Chondrocyte (in vitro differentiated cells): ENCODE measurements around the gene HYDIN. TPM values are rescaled to one million over a fixed set of nuclear protein-coding genes. Genes with fewer than 3 reads are reported as not detected.

ENCODE experiments used
- DNase-seq: peaks from one replicate; pipeline ENCODE4 v3.0.0; 2021; ENCODE audit warnings: mixed read lengths, low spot score
- H3K27ac Mint-ChIP-seq: one replicate; pipeline ENCODE4 v1.8.0; 2021; ENCODE audit warnings: mild to moderate bottlenecking, moderate library complexity, mixed read lengths; ENCODE audit not compliant: unreplicated experiment
- H3K27me3 Mint-ChIP-seq: 2 replicates; pipeline ENCODE4 v1.8.0; 2021; ENCODE audit warnings: low read depth, mixed read lengths
- H3K36me3 Mint-ChIP-seq: 2 replicates; pipeline ENCODE4 v1.8.0; 2021; ENCODE audit warnings: low read depth, mixed read lengths
- H3K4me1 Mint-ChIP-seq: 2 replicates; pipeline ENCODE4 v1.8.0; 2021; ENCODE audit warnings: low read depth, mild to moderate bottlenecking, mixed read lengths
- H3K4me3 Mint-ChIP-seq: one replicate; pipeline ENCODE4 v1.8.0; 2021; ENCODE audit warnings: mild to moderate bottlenecking, moderate library complexity, mixed read lengths; ENCODE audit not compliant: unreplicated experiment
- H3K9me3 Mint-ChIP-seq: 2 replicates; pipeline ENCODE4 v1.8.0; 2021; ENCODE audit warnings: low read depth, mixed read lengths
- total RNA-seq: library from RNA; stranded (reverse); gene quantifications from 3 replicates; pipeline ENCODE4 v1.2.1, GENCODE V29; 2021
- TF ChIP-seq, protein P1 (sequence below): fragments of 200-600 bp; sonication (generic); IDR thresholded peaks from 2 replicates; pipeline ENCODE4 v1.5.0; 2021; ENCODE audit warnings: antibody characterized with exemption, mild to moderate bottlenecking, moderate library complexity

Gene HYDIN
- total RNA-seq, 1 donor from 2014 or later: not detected

DNA sequence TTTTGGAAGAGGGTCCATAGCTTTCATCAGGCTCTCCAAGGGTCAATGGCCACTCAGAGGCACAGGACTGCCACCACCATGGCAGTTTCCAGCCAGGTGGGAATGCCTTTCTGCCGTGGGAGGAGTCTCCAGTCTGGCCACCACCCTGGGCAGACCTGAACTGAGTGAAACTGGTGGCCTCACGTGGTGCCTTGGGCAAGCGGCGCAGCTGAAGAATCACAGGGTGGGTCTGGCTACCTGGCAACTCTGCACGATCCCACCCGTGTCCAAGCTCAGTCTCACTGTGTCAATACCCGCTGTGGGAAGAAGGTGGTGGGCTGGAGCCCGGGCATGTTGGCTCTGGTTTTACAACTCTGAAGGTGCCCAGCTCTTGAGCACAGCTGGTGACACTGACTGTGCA lies 461.4 kb downstream of the HYDIN start:
- DNase-seq: no peak
- no peaks in the 10 kb centered on the region for H3K9me3 Mint-ChIP-seq
- H3K27ac Mint-ChIP-seq: peak overlapping the region; percentile 17
- H3K36me3 Mint-ChIP-seq: peaks cover 4% of the 10 kb centered on the region
- TF ChIP-seq, protein P1, sequence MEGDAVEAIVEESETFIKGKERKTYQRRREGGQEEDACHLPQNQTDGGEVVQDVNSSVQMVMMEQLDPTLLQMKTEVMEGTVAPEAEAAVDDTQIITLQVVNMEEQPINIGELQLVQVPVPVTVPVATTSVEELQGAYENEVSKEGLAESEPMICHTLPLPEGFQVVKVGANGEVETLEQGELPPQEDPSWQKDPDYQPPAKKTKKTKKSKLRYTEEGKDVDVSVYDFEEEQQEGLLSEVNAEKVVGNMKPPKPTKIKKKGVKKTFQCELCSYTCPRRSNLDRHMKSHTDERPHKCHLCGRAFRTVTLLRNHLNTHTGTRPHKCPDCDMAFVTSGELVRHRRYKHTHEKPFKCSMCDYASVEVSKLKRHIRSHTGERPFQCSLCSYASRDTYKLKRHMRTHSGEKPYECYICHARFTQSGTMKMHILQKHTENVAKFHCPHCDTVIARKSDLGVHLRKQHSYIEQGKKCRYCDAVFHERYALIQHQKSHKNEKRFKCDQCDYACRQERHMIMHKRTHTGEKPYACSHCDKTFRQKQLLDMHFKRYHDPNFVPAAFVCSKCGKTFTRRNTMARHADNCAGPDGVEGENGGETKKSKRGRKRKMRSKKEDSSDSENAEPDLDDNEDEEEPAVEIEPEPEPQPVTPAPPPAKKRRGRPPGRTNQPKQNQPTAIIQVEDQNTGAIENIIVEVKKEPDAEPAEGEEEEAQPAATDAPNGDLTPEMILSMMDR: no peak
- H3K27me3 Mint-ChIP-seq: no peaks in the 10 kb centered on the region
- H3K4me1 Mint-ChIP-seq: peaks cover 58% of the 10 kb centered on the region
- no peak overlapping the region for H3K4me3 Mint-ChIP-seq

DNA sequence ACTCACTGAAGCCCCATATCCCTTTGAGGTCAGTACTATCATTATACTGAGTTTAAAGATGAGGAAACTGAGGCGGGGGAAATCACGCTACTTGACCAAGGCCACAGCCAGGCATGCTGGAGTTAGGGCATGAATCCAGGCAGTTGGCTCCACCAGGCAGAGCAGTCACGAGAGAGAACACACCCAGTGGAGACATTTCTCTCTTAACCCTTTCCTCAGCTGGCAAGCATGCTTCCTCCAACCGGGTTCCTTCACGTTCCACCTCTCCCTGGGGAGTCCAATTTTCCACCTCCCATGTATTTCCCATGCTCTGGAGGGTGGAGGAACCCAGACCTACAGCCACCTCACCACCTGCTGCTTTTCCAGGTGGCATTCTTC lies 462.3 kb downstream of the HYDIN start:
- DNase-seq: no peak
- H3K9me3 Mint-ChIP-seq: no peaks in the 10 kb centered on the region
- H3K36me3 Mint-ChIP-seq: peaks cover 4% of the 10 kb centered on the region
- no peaks in the 10 kb centered on the region for H3K27me3 Mint-ChIP-seq
- H3K27ac Mint-ChIP-seq: peak overlapping the region; percentile 88
- peaks cover 58% of the 10 kb centered on the region for H3K4me1 Mint-ChIP-seq
- H3K4me3 Mint-ChIP-seq: peak overlapping the region; percentile 5
- TF ChIP-seq, protein P1: no peak

DNA sequence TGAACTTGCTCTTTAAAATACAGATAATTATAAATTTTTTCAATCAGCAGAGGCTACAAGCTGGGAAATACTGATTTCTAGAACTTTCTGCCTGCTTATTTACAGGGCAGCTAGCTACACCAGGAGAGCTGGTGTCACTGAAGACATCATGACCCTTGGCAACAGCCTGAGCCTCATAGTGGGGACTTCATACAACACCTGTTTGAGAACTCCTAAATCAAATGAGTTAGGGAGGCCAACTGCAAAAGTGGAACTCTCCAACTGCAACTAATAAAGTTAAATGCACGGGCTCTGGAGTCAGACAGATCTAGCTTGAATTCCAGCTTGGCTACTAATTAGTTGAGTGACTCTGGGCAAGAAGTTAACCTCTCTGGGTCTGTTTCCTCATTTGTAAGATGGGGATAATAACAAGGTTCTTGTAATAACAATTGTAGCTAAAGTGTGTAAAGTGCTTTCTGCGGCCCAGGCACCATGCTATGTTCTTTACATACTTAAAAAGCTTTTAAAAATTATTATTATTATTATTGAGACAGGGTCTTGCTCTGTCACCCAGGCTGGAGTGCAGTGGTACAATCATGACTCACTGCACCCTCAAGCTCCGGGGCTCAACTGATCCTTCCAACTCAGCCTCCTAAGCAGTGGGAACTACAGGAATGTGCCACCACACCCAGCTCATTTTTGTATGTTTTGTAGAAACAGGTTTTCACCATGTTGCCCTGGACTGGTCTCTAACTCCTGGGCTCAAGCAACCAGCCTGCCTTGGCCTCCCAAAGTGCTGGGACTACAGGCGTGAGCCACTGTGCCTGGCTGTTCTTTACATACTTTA lies 462.9 kb downstream of the HYDIN start:
- Mint-ChIP-seq H3K9me3 (no peaks in the 10 kb centered on the region), H3K27me3 (no peaks in the 10 kb centered on the region), H3K27ac (peak overlapping the region; percentile 88), H3K36me3 (peaks cover 2% of the 10 kb centered on the region), H3K4me1 (peaks cover 56% of the 10 kb centered on the region), H3K4me3 (peak overlapping the region; percentile 5)
- TF ChIP-seq, protein P1: no peak
- no peak for DNase-seq

DNA sequence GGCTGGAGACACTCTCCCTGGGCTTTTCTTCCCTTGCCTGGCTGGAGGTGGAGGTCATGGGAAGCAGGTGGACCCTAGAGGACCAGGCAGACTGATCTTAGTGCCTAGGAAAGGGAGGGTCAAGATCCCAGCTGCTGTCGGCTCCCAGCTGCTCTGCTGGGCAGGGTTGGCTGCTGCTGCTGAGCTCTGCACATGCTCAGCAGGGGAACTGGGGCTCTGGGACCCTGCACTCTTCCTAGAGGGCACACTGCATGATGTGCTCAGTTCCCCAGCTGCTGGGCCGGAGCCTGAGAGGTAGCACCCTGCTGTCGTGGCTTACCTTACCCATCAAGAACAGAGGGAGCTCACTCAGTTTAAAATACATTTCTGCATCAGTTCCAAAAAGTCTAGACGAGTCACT lies 463.9 kb downstream of the HYDIN start:
- Mint-ChIP-seq H3K9me3 (no peaks in the 10 kb centered on the region), H3K27me3 (no peaks in the 10 kb centered on the region), H3K36me3 (peaks cover 2% of the 10 kb centered on the region), H3K4me1 (peaks cover 54% of the 10 kb centered on the region), H3K4me3 (no peak overlapping the region), H3K27ac (no peak overlapping the region)
- no peak for DNase-seq
- TF ChIP-seq, protein P1: no peak

DNA sequence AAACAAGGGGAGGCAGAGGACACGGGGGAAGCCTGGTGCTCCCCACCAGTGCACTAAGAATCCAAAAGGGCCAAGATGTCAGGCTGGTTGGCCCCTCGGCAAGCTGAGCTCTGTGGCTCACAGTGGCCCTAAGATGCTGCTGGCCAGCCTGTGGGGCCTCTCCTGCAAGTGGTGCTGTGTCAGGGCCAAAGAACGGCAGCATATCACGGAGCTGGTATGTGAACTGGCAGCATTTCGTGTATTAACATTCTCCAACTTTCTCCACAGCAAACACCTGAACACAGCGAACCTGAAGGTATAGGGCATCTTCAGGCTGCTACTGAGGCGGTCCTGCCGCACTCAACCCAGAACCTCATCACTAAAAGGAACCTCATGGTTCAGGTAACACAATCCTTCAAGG lies 464.3 kb downstream of the HYDIN start:
- H3K9me3 Mint-ChIP-seq: no peaks in the 10 kb centered on the region
- TF ChIP-seq, protein P1: no peak
- no peak for DNase-seq
- H3K27me3 Mint-ChIP-seq: no peaks in the 10 kb centered on the region
- H3K4me1 Mint-ChIP-seq: peaks cover 58% of the 10 kb centered on the region
- no peak overlapping the region for H3K4me3 Mint-ChIP-seq
- H3K27ac Mint-ChIP-seq: peak overlapping the region; percentile 24
- peaks cover 4% of the 10 kb centered on the region for H3K36me3 Mint-ChIP-seq
